Measurements from ENCODE around the gene CSN3.

The CSN3 gene

GRCh38 chr4:70291341-70291740 is 48.9 kb downstream of the CSN3 start:
- DNase-seq (ENCODE audit: low read depth in 2 of 2) = no peak

GRCh38 chr4:70297576-70297975 is 55.2 kb downstream of the CSN3 start:
- no peak for DNase-seq (ENCODE audit: low read depth in 2 of 2)

GRCh38 chr4:70298051-70298450 is 55.7 kb downstream of the CSN3 start:
- DNase-seq (ENCODE audit: low read depth in 2 of 2) = no peak

- DNase-seq (ENCODE audit: low read depth in 2 of 2) = no peak
Observed at GRCh38 chr4:70299643-70300042, 57.2 kb downstream of the CSN3 start.

- no peak for DNase-seq (ENCODE audit: low read depth in 2 of 2)
Observed at GRCh38 chr4:70300215-70300614, 57.8 kb downstream of the CSN3 start.

All from stimulated activated CD8-positive, alpha-beta memory T cell treated with anti-CD3 and anti-CD28 coated beads, Interleukin-15, amount 100 ng/mL, for 4 hours (primary cell).